Measurements from ENCODE around the gene CD82.

Gene CD82, protein sequence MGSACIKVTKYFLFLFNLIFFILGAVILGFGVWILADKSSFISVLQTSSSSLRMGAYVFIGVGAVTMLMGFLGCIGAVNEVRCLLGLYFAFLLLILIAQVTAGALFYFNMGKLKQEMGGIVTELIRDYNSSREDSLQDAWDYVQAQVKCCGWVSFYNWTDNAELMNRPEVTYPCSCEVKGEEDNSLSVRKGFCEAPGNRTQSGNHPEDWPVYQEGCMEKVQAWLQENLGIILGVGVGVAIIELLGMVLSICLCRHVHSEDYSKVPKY

DNA sequence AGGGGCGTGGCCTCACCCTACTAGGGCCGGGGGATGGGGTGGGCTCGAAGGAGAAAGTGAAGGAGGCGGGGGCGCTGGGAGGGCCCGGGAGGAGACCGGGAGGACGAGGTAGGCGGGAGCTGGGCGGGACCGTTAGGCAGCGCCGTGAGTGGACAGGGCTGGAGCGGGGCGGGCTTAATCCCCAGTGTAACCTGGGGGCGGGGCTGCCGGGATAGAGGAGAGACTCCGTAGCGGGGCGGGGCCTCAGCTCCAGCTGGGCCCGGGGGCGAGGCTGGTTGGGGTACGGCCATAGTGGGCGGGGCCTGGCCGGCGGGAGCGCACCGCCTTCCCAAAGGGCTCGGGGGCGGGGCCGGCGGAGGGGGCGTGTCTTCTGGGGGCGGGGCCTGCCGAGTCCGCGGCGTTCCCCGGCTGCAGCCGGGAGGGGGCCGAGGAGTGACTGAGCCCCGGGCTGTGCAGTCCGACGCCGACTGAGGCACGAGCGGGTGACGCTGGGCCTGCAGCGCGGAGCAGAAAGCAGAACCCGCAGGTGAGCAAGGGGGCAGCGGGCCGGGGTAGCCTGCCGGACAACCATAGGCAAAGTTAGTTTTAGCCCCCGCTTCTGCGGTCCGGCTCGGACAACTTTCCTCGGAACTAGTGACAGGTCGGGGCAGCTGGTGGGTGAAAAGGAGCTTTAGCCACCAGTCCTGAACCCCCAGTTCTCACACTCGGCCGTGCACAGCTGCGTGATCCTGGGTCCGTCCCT lies at the start of gene CD82:
Gene CD82 (plus strand): TSS at position 453 of the 742 bp plus-strand sequence. CDS start 29,000 bp downstream, outside the sequence.
- peak; percentile 74 for DNase-seq

DNA sequence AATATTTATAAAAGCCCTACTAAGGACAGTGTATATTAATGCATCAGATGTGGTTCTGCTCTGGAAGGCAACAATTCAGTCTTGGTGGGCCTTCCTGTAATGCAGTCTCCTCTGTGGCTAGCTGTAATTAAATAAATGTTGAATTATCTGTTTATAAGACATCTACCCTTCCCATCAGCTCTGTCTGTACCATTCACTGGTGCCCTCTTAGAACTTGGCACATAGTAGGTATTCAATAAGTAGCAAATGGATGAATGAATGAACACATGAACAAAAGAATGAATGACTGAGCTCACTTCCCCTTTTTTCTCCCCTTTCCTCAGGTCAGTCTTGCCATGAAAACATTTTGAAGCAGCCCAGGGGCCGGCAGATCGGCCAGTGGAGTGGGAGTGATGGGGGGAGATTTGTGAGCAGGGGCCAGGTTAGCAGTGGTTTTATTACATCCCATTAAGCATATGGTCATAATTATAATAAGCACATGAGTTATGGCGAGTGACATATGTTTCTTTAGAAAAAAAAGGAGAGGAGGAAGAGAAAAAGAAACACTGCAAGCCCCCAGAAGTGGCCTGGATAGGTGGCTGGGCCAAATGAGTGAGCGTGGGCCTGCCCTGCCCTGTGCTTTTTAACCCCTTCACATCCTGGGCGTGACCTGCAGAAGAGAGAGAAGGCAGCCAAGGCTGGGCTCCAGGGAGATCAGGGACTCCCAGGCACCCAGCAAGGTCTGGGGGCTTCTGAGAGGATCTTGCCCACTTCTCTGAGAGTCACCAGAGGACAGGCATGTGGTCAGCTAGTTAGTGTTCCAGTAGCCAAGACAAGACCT lies 48.6 kb upstream of the CD82 start:
- no peak for DNase-seq

DNA sequence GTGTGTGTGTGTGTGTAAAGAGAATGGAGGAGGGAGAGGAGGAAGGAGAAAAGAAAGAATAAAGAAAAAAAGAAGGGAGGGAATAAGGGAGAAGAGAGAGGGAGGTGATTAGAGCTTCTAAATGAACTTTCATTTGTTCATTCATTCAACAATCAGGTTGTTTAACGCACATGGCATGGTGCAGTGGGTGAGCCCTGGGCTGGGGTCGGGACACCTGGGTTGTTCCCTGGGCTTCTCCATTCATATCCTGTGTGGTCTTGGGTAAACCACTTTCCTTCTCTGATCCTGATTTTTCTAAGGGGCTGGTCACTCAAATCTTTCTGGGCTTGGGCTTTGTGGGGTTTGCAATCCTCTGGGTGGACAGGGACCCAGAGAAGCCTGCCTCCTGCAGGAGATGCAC lies 47.9 kb upstream of the CD82 start:
- no peak for DNase-seq

DNA sequence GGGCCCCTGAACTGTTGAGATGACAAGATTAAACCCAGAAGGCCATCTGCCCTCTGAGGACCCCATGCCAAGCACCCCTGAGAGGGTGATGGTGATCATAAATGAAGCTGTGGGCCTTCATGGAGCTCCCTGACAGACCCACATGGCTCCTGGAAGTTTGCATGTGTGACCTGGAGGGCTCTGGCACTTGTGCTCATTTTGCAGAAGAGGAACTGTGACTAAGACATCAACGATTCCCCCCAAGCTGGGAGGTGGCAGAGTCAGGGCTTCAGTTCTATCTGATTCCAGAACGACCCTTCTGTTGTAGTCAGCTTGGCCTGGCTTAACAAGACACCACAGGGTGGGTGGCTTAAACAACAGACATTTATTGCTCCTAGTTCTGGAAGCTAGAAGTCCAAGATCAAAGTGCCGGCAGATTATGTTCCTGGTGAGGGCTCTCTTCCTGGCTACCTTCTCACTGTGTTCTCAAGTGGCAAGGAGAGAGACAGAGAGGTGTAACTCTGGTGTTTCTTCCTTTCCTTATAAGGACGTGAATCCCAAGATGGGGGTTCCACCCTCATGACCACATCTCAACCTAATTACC lies 46.4 kb upstream of the CD82 start:
- no peak for DNase-seq

DNA sequence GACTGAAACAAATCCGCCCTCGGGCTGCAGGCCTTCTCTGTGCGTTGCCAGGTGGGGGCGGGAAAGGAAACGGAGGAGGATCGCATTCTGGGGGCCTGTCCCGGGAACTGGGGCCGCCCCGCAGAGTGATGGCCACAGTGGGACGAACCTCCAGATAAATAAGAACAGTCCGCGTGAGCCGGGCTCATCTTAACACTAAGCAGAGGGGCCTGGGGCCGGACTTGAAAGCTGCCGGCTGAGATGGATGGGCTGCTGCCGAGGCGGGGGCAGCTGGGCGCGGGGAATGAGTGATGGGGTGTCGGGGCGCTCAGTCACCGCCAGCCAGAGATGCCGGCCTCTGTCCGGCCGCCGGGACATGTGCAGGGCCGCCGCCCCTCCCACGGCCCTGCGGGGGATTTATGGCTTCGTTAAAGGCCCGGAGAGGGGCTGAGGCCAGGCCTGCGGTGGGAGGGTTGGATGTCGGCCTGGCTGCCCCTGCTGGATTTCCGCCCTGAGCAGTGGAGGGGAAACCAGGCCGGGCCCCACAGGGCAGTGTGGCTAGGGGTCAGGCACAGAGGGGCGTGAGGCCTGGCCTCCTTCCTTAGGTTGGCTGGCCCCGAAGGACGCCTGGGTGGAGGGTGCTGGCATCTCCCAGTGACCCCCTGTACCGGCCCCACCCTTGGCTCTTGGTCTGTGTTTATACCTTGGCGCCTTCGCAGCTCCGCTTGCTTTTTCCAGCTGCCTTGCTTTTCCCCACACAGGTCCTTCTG lies 45.3 kb upstream of the CD82 start:
- DNase-seq = no peak

- DNase-seq = no peak
Measured at GRCh38 chr11:44521148-44521547, 44.3 kb upstream of the CD82 start.

GRCh38 chr11:44522294-44522693 lies 43.2 kb upstream of the CD82 start:
- DNase-seq = no peak

DNA sequence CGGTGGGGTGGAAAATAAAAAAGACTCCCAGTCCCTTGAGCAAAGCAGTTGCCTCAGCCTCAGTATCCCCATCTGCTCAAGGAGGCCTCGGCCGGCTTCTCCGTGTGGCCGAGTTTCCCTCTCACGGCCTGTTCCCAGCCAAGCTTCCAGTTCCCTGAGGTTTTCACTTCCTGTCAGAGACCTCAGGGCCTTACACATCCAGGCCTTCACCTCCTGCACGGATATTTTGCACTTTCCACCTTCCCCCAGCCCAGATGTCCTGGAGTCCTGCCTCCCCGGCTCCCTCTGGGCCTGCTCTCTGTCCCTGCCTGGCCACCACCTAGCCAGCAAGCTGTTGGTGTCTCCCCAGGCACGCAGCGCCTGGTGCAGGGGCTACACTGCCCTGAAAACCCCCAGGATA lies 41.1 kb upstream of the CD82 start:
- no peak for DNase-seq

- DNase-seq = no peak
Measured at GRCh38 chr11:44524751-44525201, 40.7 kb upstream of the CD82 start.

DNA sequence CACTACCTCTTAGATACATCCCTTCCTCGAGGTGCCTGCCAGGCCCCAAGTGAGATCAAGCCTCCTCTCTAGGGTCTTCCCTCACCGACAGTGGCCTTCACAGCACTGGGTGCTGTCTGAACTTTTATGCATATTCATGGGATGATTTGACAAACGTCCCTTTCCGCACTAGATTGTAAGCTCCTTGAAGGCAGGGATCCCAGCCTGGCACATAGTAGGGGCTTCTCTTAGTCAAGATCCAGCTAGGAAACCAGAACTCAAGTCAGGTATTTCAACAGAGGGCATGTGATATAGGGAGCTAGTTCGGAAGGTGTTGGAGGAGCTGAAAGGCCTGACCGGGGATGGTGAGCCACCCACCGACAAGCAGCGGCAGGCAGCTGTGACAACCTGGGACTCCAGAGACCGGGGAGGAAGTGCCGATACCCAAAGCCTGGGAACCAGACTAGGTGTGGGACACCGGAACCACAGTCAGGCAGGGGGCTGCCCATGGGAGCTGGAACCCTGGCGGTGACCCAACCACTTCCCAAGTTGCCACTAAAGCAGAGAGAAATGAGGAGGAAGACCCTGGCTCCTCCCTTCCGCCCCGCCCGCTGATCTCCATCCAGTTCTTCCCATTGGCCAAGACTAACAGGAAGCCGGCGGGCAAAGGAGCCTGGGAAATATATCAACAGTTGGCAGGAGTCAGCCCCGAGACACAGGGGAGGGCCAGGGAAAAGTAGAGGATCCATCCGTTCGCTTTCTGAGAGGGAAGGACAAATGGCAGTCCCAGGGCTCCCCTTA lies 39.8 kb upstream of the CD82 start:
- DNase-seq = no peak

GRCh38 chr11:44526438-44526837 lies 39.0 kb upstream of the CD82 start:
- DNase-seq = no peak

- no peak for DNase-seq
Measured at GRCh38 chr11:44527476-44527875, 38.0 kb upstream of the CD82 start.

DNA sequence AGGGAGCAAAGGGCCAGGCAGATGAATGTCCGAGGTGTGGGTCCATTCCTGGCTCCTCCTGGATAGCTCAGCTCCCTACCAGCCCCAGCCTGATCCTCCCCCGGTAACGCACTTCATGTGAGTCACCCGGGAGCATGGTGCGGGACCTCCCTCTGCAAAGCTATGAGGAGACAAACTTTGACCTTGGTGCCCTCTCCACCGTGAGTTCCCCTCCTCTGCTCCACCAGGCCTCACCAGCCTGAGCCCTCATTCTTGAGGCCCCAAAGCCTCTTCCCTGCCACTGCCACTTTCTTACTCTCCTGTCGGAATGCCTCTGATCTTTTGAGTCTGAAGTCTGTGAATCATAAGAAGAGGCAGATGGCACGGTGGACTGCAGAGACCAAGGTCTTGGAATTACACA lies 37.4 kb upstream of the CD82 start:
- no peak for DNase-seq

DNA sequence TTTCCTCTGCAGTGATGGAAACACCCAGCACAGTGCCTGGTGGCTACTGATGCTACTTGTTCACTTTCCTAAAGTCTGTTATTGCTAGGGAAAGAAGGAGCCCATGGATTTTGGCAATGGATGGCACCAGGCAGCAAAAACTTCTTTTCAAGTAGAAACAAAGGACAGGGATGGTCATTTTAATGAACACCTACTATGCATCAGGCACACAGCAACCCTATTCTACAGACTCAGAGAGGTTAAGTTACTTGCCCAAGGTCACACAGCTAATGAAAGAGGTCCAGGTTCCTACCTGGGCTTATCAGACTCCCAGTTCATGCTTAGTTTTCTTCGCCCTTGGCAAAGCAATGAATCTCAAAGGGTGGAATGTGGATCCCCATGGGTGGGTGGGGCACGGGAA lies 36.9 kb upstream of the CD82 start:
- DNase-seq = no peak

DNA sequence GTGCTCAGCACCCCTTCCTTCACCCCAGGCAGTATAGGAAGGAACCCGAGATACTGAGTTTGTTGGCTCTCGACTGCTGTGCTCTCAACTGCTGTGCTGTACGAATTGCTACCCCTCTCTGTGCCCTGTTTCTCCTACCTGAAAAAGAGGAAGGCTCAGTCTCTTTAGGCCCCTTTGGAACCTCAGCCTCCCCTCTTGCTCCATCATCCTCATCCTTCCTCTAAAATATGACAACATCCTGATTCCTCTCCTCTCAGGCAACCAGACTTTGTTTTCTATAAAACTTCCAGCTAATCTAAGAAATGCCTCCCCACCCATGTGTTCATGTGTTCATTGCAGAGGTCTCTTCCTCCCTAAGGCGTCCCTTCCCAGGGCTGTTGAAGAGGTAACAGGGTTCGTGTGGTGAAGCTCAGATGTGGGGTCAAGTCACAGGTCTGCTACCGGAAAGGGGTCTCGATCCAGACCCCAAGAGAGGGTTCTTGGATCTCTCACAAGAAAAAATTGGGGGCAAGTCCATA lies 35.5 kb upstream of the CD82 start:
- no peak for DNase-seq

GRCh38 chr11:44530413-44531115 lies 34.9 kb upstream of the CD82 start:
- no peak for DNase-seq

DNA sequence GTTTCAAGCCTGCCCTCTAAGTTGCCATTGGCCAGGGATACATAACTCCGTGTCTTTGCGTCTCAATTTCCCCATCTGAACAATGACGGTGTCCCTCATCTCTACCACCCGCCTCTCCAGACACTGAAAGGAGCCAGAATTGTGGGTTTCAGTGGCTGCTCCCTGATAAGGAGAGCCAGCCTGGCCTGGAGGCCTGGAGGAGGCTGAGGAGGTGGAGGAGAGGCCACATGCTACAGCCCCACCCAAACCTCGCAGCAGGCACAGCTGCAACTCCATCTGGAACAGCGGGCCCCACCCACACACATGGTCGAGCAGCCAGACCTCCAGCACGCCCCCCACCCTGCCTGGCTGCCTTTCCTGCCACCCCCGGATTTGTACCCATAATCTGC lies 34.4 kb upstream of the CD82 start:
- no peak for DNase-seq

- DNase-seq = no peak
Measured at GRCh38 chr11:44531636-44532035, 33.8 kb upstream of the CD82 start.

DNA sequence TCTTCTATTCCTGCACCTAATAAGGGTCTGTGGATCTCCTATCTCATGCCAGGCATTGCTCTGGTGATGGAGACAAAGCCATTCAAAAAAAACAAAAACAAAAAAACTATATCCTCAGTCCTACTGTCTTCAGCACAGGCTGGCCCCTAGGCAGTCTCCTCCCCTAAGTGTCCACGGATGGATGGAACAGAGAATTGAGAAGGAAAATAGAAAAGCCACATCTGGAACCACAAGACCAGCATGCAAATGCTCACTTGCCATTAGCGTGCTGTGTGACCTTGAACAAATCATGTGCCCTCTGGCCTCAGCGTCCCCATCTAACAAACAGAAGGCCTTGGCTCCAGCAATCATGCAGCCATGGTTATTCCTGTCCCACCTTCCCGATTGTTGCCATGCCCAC lies 32.7 kb upstream of the CD82 start:
- DNase-seq = no peak

GRCh38 chr11:44533921-44534711 lies 31.3 kb upstream of the CD82 start:
- no peak for DNase-seq
